Panc1 (cell line): Measurements from ENCODE around the gene ACYP2.

ENCODE experiments used
- CTCF ChIP-seq: fragments of 450-650 bp; IDR thresholded peaks from 2 replicates; pipeline ENCODE4 v1.5.1; 2017; ENCODE audit warnings: mild to moderate bottlenecking
- POLR2AphosphoS5 ChIP-seq: IDR thresholded peaks from 2 replicates; pipeline ENCODE4 v1.6.1; 2012; ENCODE audit warnings: mild to moderate bottlenecking, low read depth, low read length, moderate library complexity
- REST ChIP-seq, 2 experiments: IDR thresholded peaks; 2 replicates each; pipeline ENCODE4 v1.6.1; 2011 to 2012; ENCODE audit warnings: low read depth in 2 of 2, control low read depth in 1 of 2, low read length in 1 of 2, mild to moderate bottlenecking in 1 of 2, moderate library complexity in 1 of 2; ENCODE audit not compliant: insufficient read depth in 1 of 2
- TCF7L2 ChIP-seq: IDR thresholded peaks from 2 replicates; pipeline ENCODE4 v1.6.1; 2011; ENCODE audit warnings: mild to moderate bottlenecking, low read depth, low read length, inconsistent platforms

GRCh38 chr2:54194761-54195750 is 79.6 kb downstream of the ACYP2 start:
- no peak for TF ChIP-seq CTCF
- no peak for TF ChIP-seq TCF7L2
- TF ChIP-seq REST (IDR thresholded peaks at IDR 0.05; ENCODE audit: insufficient read depth in 1 of 2, low read depth in 2 of 2, low read length in 1 of 2) = no peak
- no peak for TF ChIP-seq POLR2AphosphoS5
